WTC11 (cell line): Measurements from ENCODE around the gene TMEM11. TPM values are rescaled to one million over a fixed set of nuclear protein-coding genes. Genes with fewer than 3 reads are reported as not detected.

Experiments used
- ATAC-seq: fragments of 200-7000 bp; cut with Tn5 transposase; 2 replicates; pipeline ENCODE4 v1.10.0; 2021; ENCODE audit warnings: mild to moderate bottlenecking, moderate library complexity
- CTCF ChIA-PET: fragments of 300-600 bp; sonication (Branson Sonifier 250); formaldehyde crosslinking; loops from one replicate; lab custom pipeline; 2021; ENCODE audit warnings: antibody characterized with exemption; lab: Charles Lee
- POLR2A ChIA-PET: fragments of 350-600 bp; sonication (Branson Sonifier 250); formaldehyde crosslinking; loops from one replicate; lab custom pipeline; 2021; ENCODE audit warnings: antibody characterized with exemption; lab: Charles Lee
- DNase-seq: peaks from one replicate; pipeline ENCODE4 v3.0.0; 2021; ENCODE audit warnings: low spot score
- H3K27ac Mint-ChIP-seq: 2 replicates; pipeline ENCODE4 v1.8.0; 2021; ENCODE audit warnings: mixed read lengths
- H3K27me3 Mint-ChIP-seq: 2 replicates; pipeline ENCODE4 v1.8.0; 2021; ENCODE audit warnings: low read depth, mild to moderate bottlenecking, moderate library complexity, mixed read lengths
- H3K36me3 Mint-ChIP-seq: 2 replicates; pipeline ENCODE4 v1.8.0; 2021; ENCODE audit warnings: mixed read lengths
- H3K4me1 Mint-ChIP-seq: 2 replicates; pipeline ENCODE4 v1.8.0; 2022; ENCODE audit warnings: mixed read lengths
- H3K4me3 Mint-ChIP-seq: 2 replicates; pipeline ENCODE4 v1.8.0; 2021; ENCODE audit warnings: mild to moderate bottlenecking, moderate library complexity, mixed read lengths
- H3K9me3 Mint-ChIP-seq: 2 replicates; pipeline ENCODE4 v1.8.0; 2021; ENCODE audit warnings: mixed read lengths
- ATF2 ChIP-seq: sonication (generic); formaldehyde crosslinking; IDR thresholded peaks from 2 replicates; pipeline ENCODE4 v1.8.1; 2022; ENCODE audit warnings: low read depth, missing genetic modification reagents, borderline replicate concordance
- ATF3 ChIP-seq: sonication (generic); formaldehyde crosslinking; conservative IDR thresholded peaks from 2 replicates; pipeline ENCODE4 v1.8.1; 2022; ENCODE audit warnings: mild to moderate bottlenecking, missing genetic modification reagents
- ATF6 ChIP-seq: sonication (generic); formaldehyde crosslinking; IDR thresholded peaks from 2 replicates; pipeline ENCODE4 v1.8.1; 2023; ENCODE audit warnings: mild to moderate bottlenecking, missing genetic modification reagents
- CREM ChIP-seq: sonication (generic); formaldehyde crosslinking; IDR thresholded peaks from 2 replicates; pipeline ENCODE4 v1.8.1; 2022; ENCODE audit warnings: mild to moderate bottlenecking, missing genetic modification reagents, moderate library complexity
- E2F5 ChIP-seq: sonication (generic); formaldehyde crosslinking; IDR thresholded peaks from 2 replicates; pipeline ENCODE4 v1.8.1; 2022; ENCODE audit warnings: mild to moderate bottlenecking, moderate library complexity, missing genetic modification reagents
- ERG ChIP-seq: fragments of 250-450 bp; sonication (Bioruptor Pico); IDR thresholded peaks from 2 replicates; pipeline ENCODE4 v1.8.0; 2021; ENCODE audit warnings: mild to moderate bottlenecking
- FOXP1 ChIP-seq: sonication (generic); formaldehyde crosslinking; IDR thresholded peaks from 2 replicates; pipeline ENCODE4 v1.8.0; 2022; ENCODE audit warnings: missing genetic modification reagents, mild to moderate bottlenecking, moderate library complexity, borderline replicate concordance
- GRHL2 ChIP-seq: fragments of 250-450 bp; sonication (Bioruptor Pico); IDR thresholded peaks from 2 replicates; pipeline ENCODE4 v1.8.0; 2022; ENCODE audit warnings: mild to moderate bottlenecking, moderate library complexity; ENCODE audit not compliant: insufficient replicate concordance, severe bottlenecking
- HMGXB4 ChIP-seq: sonication (generic); formaldehyde crosslinking; IDR thresholded peaks from 2 replicates; pipeline ENCODE4 v1.8.1; 2023; ENCODE audit warnings: mild to moderate bottlenecking, moderate library complexity, missing genetic modification reagents
- MAX ChIP-seq: sonication (generic); formaldehyde crosslinking; IDR thresholded peaks from 2 replicates; pipeline ENCODE4 v1.8.0; 2022; ENCODE audit warnings: mild to moderate bottlenecking, missing genetic modification reagents
- MYBL2 ChIP-seq: sonication (generic); formaldehyde crosslinking; IDR thresholded peaks from 2 replicates; pipeline ENCODE4 v1.8.1; 2023; ENCODE audit warnings: mild to moderate bottlenecking, moderate library complexity, missing genetic modification reagents
- NFE2L1 ChIP-seq: sonication (generic); formaldehyde crosslinking; IDR thresholded peaks from 2 replicates; pipeline ENCODE4 v1.8.1; 2023; ENCODE audit warnings: missing genetic modification reagents
- TCF7 ChIP-seq: sonication (generic); formaldehyde crosslinking; IDR thresholded peaks from 2 replicates; pipeline ENCODE4 v1.8.0; 2022; ENCODE audit warnings: mild to moderate bottlenecking, low read depth, missing genetic modification reagents, moderate library complexity
- USF2 ChIP-seq: sonication (generic); formaldehyde crosslinking; IDR thresholded peaks from 2 replicates; pipeline ENCODE4 v1.8.1; 2023; ENCODE audit warnings: mild to moderate bottlenecking, missing genetic modification reagents, moderate library complexity
- ZBTB21 ChIP-seq: sonication (generic); formaldehyde crosslinking; IDR thresholded peaks from 2 replicates; pipeline ENCODE4 v1.8.1; 2023; ENCODE audit warnings: mild to moderate bottlenecking, missing genetic modification reagents, borderline replicate concordance
- ZNF121 ChIP-seq: sonication (generic); formaldehyde crosslinking; IDR thresholded peaks from 2 replicates; pipeline ENCODE4 v1.8.0; 2023; ENCODE audit warnings: missing genetic modification reagents
- ZNF219 ChIP-seq: sonication (generic); formaldehyde crosslinking; IDR thresholded peaks from 2 replicates; pipeline ENCODE4 v1.8.0; 2023; ENCODE audit warnings: missing genetic modification reagents, mild to moderate bottlenecking, borderline replicate concordance
- ZNF232 ChIP-seq: sonication (generic); formaldehyde crosslinking; IDR thresholded peaks from 2 replicates; pipeline ENCODE4 v1.8.0; 2022; ENCODE audit warnings: mild to moderate bottlenecking, missing genetic modification reagents
- ZNF671 ChIP-seq: fragments of 250-450 bp; sonication (Bioruptor Pico); IDR thresholded peaks from 2 replicates; pipeline ENCODE4 v1.8.0; 2021; ENCODE audit warnings: mild to moderate bottlenecking
- total RNA-seq: library from RNA; stranded (reverse); gene quantifications from 3 replicates; pipeline ENCODE4 v1.2.3, GENCODE V29; 2021

TMEM11 gene
- total RNA-seq, 1 experiment from 2014 or later = 37.0 TPM

- Mint-ChIP-seq H3K4me3 (no peak overlapping the region), H3K4me1 (no peaks in the 10 kb centered on the region), H3K9me3 (no peaks in the 10 kb centered on the region), H3K27ac (no peak overlapping the region), H3K36me3 (no peaks in the 10 kb centered on the region), H3K27me3 (no peaks in the 10 kb centered on the region)
- ChIA-PET CTCF (interaction anchor here (0.8 kb wide), 1 partner anchor 48 kb away, joined by 3 read pairs; no protein-coding TSS in a partner anchor), POLR2A (interaction anchor here (0.6 kb wide), 1 partner anchor 37 kb away, joined by 5 read pairs; no protein-coding TSS in a partner anchor)
- DNase-seq (no peak), ATAC-seq (no peak)
- TF ChIP-seq ZBTB21 (no peak), ZNF671 (CRISPR knock-in tag) (no peak), CREM (CRISPR knock-in tag) (no peak), ZNF121 (CRISPR knock-in tag) (no peak), MYBL2 (no peak), MAX (CRISPR knock-in tag) (no peak), TCF7 (no peak), FOXP1 (no peak), USF2 (no peak)
Observed at GRCh38 chr17:21167303-21167702, 46.7 kb downstream of the TMEM11 start.

- no peak for ATAC-seq
- Mint-ChIP-seq H3K27me3 (no peaks in the 10 kb centered on the region), H3K27ac (no peak overlapping the region), H3K4me3 (no peak overlapping the region), H3K9me3 (no peaks in the 10 kb centered on the region), H3K4me1 (no peaks in the 10 kb centered on the region), H3K36me3 (no peaks in the 10 kb centered on the region)
- TF ChIP-seq ATF3 (CRISPR knock-in tag) (no peak), ZNF671 (CRISPR knock-in tag) (no peak), CREM (CRISPR knock-in tag) (no peak), E2F5 (CRISPR knock-in tag) (no peak), MYBL2 (no peak), ERG (CRISPR knock-in tag) (no peak), HMGXB4 (no peak), ZNF232 (CRISPR knock-in tag) (no peak)
- CTCF ChIA-PET = interaction anchor here (0.6 kb wide), 1 partner anchor 73 kb away, joined by 3 read pairs; no protein-coding TSS in a partner anchor
- DNase-seq = no peak
- POLR2A ChIA-PET = interaction anchor here (0.6 kb wide), 1 partner anchor 37 kb away, joined by 5 read pairs; no protein-coding TSS in a partner anchor
Observed at GRCh38 chr17:21166595-21167210, 47.3 kb downstream of the TMEM11 start.

GRCh38 chr17:21165922-21166594 is 47.9 kb downstream of the TMEM11 start:
- H3K9me3 Mint-ChIP-seq = no peaks in the 10 kb centered on the region
- CTCF ChIA-PET = interaction anchor here (0.5 to 0.6 kb wide), 2 partner anchors 74 to 123 kb away, joined by 3 to 4 read pairs; partner anchors contain the start of gene USP22
- POLR2A ChIA-PET = no interaction called here
- no peak overlapping the region for H3K4me3 Mint-ChIP-seq
- no peak overlapping the region for H3K27ac Mint-ChIP-seq
- H3K36me3 Mint-ChIP-seq = no peaks in the 10 kb centered on the region
- no peaks in the 10 kb centered on the region for H3K4me1 Mint-ChIP-seq
- H3K27me3 Mint-ChIP-seq = no peaks in the 10 kb centered on the region
- ATAC-seq (no peak), DNase-seq (no peak)
- TF ChIP-seq ATF3 (CRISPR knock-in tag) (no peak), GRHL2 (CRISPR knock-in tag) (no peak), ATF2 (CRISPR knock-in tag) (no peak), ATF6 (no peak), ZNF219 (CRISPR knock-in tag) (no peak), NFE2L1 (CRISPR knock-in tag) (no peak)
